Chondrocyte (in vitro differentiated cells): ENCODE data around the gene ERI3. TPM values are rescaled to one million over a fixed set of nuclear protein-coding genes. Genes with fewer than 3 reads are reported as not detected.

Experiments used
- DNase-seq: peaks from one replicate; pipeline ENCODE4 v3.0.0; 2021; ENCODE audit warnings: mixed read lengths, low spot score
- H3K27ac Mint-ChIP-seq: one replicate; pipeline ENCODE4 v1.8.0; 2021; ENCODE audit warnings: mild to moderate bottlenecking, moderate library complexity, mixed read lengths; ENCODE audit not compliant: unreplicated experiment
- H3K27me3 Mint-ChIP-seq: 2 replicates; pipeline ENCODE4 v1.8.0; 2021; ENCODE audit warnings: low read depth, mixed read lengths
- H3K36me3 Mint-ChIP-seq: 2 replicates; pipeline ENCODE4 v1.8.0; 2021; ENCODE audit warnings: low read depth, mixed read lengths
- H3K4me1 Mint-ChIP-seq: 2 replicates; pipeline ENCODE4 v1.8.0; 2021; ENCODE audit warnings: low read depth, mild to moderate bottlenecking, mixed read lengths
- H3K4me3 Mint-ChIP-seq: one replicate; pipeline ENCODE4 v1.8.0; 2021; ENCODE audit warnings: mild to moderate bottlenecking, moderate library complexity, mixed read lengths; ENCODE audit not compliant: unreplicated experiment
- H3K9me3 Mint-ChIP-seq: 2 replicates; pipeline ENCODE4 v1.8.0; 2021; ENCODE audit warnings: low read depth, mixed read lengths
- CTCF ChIP-seq: fragments of 200-600 bp; sonication (generic); IDR thresholded peaks from 2 replicates; pipeline ENCODE4 v1.5.0; 2021; ENCODE audit warnings: antibody characterized with exemption, mild to moderate bottlenecking, moderate library complexity
- total RNA-seq: library from RNA; stranded (reverse); gene quantifications from 3 replicates; pipeline ENCODE4 v1.2.1, GENCODE V29; 2021

The ERI3 gene
- total RNA-seq, 1 donor from 2014 or later: 46.0 TPM

- Mint-ChIP-seq H3K36me3 (peaks cover 2% of the 10 kb centered on the region), H3K27ac (no peak overlapping the region), H3K27me3 (no peaks in the 10 kb centered on the region), H3K4me3 (no peak overlapping the region), H3K9me3 (no peaks in the 10 kb centered on the region), H3K4me1 (no peaks in the 10 kb centered on the region)
- no peak for TF ChIP-seq CTCF
- no peak for DNase-seq
These were observed 127.8 kb downstream of the ERI3 start for GRCh38 chr1:44227211-44227610.

- DNase-seq: no peak
- no peak for TF ChIP-seq CTCF
- H3K27me3 Mint-ChIP-seq: no peaks in the 10 kb centered on the region
- no peak overlapping the region for H3K27ac Mint-ChIP-seq
- H3K4me1 Mint-ChIP-seq: no peaks in the 10 kb centered on the region
- H3K9me3 Mint-ChIP-seq: no peaks in the 10 kb centered on the region
- H3K4me3 Mint-ChIP-seq: no peak overlapping the region
- H3K36me3 Mint-ChIP-seq: peaks cover 2% of the 10 kb centered on the region
These were observed 129.3 kb downstream of the ERI3 start for GRCh38 chr1:44225761-44226160.

GRCh38 chr1:44223187-44223610 is 131.9 kb downstream of the ERI3 start:
- peaks cover 10% of the 10 kb centered on the region for H3K36me3 Mint-ChIP-seq
- no peaks in the 10 kb centered on the region for H3K27me3 Mint-ChIP-seq
- no peak for DNase-seq
- H3K27ac Mint-ChIP-seq: no peak overlapping the region
- no peak overlapping the region for H3K4me3 Mint-ChIP-seq
- H3K9me3 Mint-ChIP-seq: no peaks in the 10 kb centered on the region
- no peak for TF ChIP-seq CTCF
- no peaks in the 10 kb centered on the region for H3K4me1 Mint-ChIP-seq

- Mint-ChIP-seq H3K36me3 (peaks cover 10% of the 10 kb centered on the region), H3K27me3 (no peaks in the 10 kb centered on the region), H3K9me3 (no peaks in the 10 kb centered on the region), H3K4me1 (no peaks in the 10 kb centered on the region), H3K27ac (peak overlapping the region; percentile 4), H3K4me3 (no peak overlapping the region)
- no peak for DNase-seq
- no peak for TF ChIP-seq CTCF
These were observed 132.5 kb downstream of the ERI3 start for GRCh38 chr1:44222397-44223186.

GRCh38 chr1:44221769-44222168 is 133.3 kb downstream of the ERI3 start:
- Mint-ChIP-seq H3K36me3 (peaks cover 10% of the 10 kb centered on the region), H3K27ac (no peak overlapping the region), H3K4me3 (no peak overlapping the region), H3K4me1 (no peaks in the 10 kb centered on the region), H3K9me3 (no peaks in the 10 kb centered on the region), H3K27me3 (no peaks in the 10 kb centered on the region)
- no peak for DNase-seq
- no peak for TF ChIP-seq CTCF
